A549 (cell line): Measurements from ENCODE around the gene DMAP1. TPM values are rescaled to one million over a fixed set of nuclear protein-coding genes. Genes with fewer than 3 reads are reported as not detected.

ENCODE experiments used
- polyA plus RNA-seq, 4 experiments: library from polyadenylated mRNA; depleted of rRNA in 3 of 4; stranded (reverse); fragments of >200 nt; fragmentation: RNase III in 1 of 4; extraction: RNeasy Plus Mini Kit Qiagen cat#74134 plus additional on column Dnase treatment in 1 of 4; gene quantifications; 2 replicates in 3 of 4; 3 replicates in 1 of 4; pipeline ENCODE4 v1.2.3, GENCODE V29; 2011 to 2017
- small RNA-seq, 6 experiments: library from RNA; depleted of rRNA; stranded (forward); fragments of <200 nt; gene quantifications; one replicate each; pipeline ENCODE3, GENCODE V24; 2012

The DMAP1 gene
- polyA plus RNA-seq, 2 of the 4 experiments (the other 2 are of a cell fraction) = 26.3 to 28.2 TPM

Small RNAs within 50 kb of the gene (small RNA-seq; reads per million reads assigned to genes)
- 0 reads per million in 6 experiments for gene AL035417.1

Other genes starting within 250 kb of the DMAP1 start
- 41.7 and 43.5 TPM in 2 replicates for gene DPH2, start 243.5 kb upstream of the DMAP1 start, polyA plus RNA-seq (2011; rRNA removed)
- gene DPH2, start 243.5 kb upstream of the DMAP1 start, polyA plus RNA-seq (2017; fragmentation: RNase III; extraction: RNeasy Plus Mini Kit Qiagen cat#74134 plus additional on column Dnase treatment) = 35.0 to 42.4 TPM (median 38.8 TPM) in 3 replicates
- 97.0 and 104 TPM in 2 replicates for gene ATP6V0B, start 238.5 kb upstream of the DMAP1 start, polyA plus RNA-seq (2011; rRNA removed)
- gene ATP6V0B, start 238.5 kb upstream of the DMAP1 start, polyA plus RNA-seq (2017; fragmentation: RNase III; extraction: RNeasy Plus Mini Kit Qiagen cat#74134 plus additional on column Dnase treatment) = 91.0 to 101 TPM (median 91.2 TPM) in 3 replicates
- 19.0 and 21.2 TPM in 2 replicates for gene B4GALT2, start 234.3 kb upstream of the DMAP1 start, polyA plus RNA-seq (2011; rRNA removed)
- 35.8 to 36.4 TPM (median 36.0 TPM) in 3 replicates for gene B4GALT2, start 234.3 kb upstream of the DMAP1 start, polyA plus RNA-seq (2017; fragmentation: RNase III; extraction: RNeasy Plus Mini Kit Qiagen cat#74134 plus additional on column Dnase treatment)
- 2.0 and 2.9 TPM in 2 replicates for gene CCDC24, start 221.9 kb upstream of the DMAP1 start, polyA plus RNA-seq (2011; rRNA removed)
- 9.3 to 12.5 TPM (median 10.2 TPM) in 3 replicates for gene CCDC24, start 221.9 kb upstream of the DMAP1 start, polyA plus RNA-seq (2017; fragmentation: RNase III; extraction: RNeasy Plus Mini Kit Qiagen cat#74134 plus additional on column Dnase treatment)
- 9.0 and 10.5 TPM in 2 replicates for gene SLC6A9, start 182.0 kb upstream of the DMAP1 start, polyA plus RNA-seq (2011; rRNA removed)
- 11.1 to 17.7 TPM (median 17.3 TPM) in 3 replicates for gene SLC6A9, start 182.0 kb upstream of the DMAP1 start, polyA plus RNA-seq (2017; fragmentation: RNase III; extraction: RNeasy Plus Mini Kit Qiagen cat#74134 plus additional on column Dnase treatment)
- 0.15 and 0.16 TPM in 2 replicates for gene KLF17, start 94.7 kb upstream of the DMAP1 start, polyA plus RNA-seq (2011; rRNA removed)
- 0.22 to 0.41 TPM (median 0.40 TPM) in 3 replicates for gene KLF17, start 94.7 kb upstream of the DMAP1 start, polyA plus RNA-seq (2017; fragmentation: RNase III; extraction: RNeasy Plus Mini Kit Qiagen cat#74134 plus additional on column Dnase treatment)
- gene KLF18, start 71.8 kb upstream of the DMAP1 start, polyA plus RNA-seq (2011; rRNA removed) = not detected in 2 replicates
- gene KLF18, start 71.8 kb upstream of the DMAP1 start, polyA plus RNA-seq (2017; fragmentation: RNase III; extraction: RNeasy Plus Mini Kit Qiagen cat#74134 plus additional on column Dnase treatment) = not detected in 3 replicates
- gene ERI3, start 141.8 kb downstream of the DMAP1 start, polyA plus RNA-seq (2011; rRNA removed) = 43.4 and 46.1 TPM in 2 replicates
- gene ERI3, start 141.8 kb downstream of the DMAP1 start, polyA plus RNA-seq (2017; fragmentation: RNase III; extraction: RNeasy Plus Mini Kit Qiagen cat#74134 plus additional on column Dnase treatment) = 43.7 to 44.7 TPM (median 44.1 TPM) in 3 replicates
- 47.5 and 53.4 TPM in 2 replicates for gene RNF220, start 191.8 kb downstream of the DMAP1 start, polyA plus RNA-seq (2011; rRNA removed)
- 47.7 to 58.4 TPM (median 54.5 TPM) in 3 replicates for gene RNF220, start 191.8 kb downstream of the DMAP1 start, polyA plus RNA-seq (2017; fragmentation: RNase III; extraction: RNeasy Plus Mini Kit Qiagen cat#74134 plus additional on column Dnase treatment)